ENCODE measurements around the gene PCMT1. TPM values are rescaled to one million over a fixed set of nuclear protein-coding genes. Genes with fewer than 3 reads are reported as not detected.

PCMT1 gene
- polyA plus RNA-seq, 6 donors from 2014 or later = 115 to 157 (median 125) TPM

DNA sequence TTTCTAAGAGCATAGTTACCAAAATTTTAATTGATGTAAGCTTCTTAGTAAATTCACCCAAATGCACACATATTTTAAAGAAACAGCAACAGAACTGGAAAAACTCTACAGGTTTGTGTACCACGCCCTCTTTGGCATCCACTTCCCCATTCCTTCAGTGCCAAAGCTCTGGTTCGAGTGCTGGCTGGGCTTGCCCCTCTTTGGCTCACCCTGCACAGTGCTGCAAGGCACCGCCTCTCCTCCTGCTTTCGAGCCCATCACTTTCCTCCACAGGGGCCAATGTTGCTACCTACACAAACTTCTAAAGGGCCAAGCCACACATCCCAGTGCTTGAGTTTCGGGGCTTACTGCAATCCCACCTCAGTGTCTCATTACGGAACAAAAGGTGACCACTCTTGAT is 105.0 kb downstream of the PCMT1 start:
- DNase-seq (no peak), ATAC-seq (ENCODE audit: low read depth in 2 of 2) (no peak)
- Mint-ChIP-seq H3K4me3 (no peak overlapping the region), H3K27ac (no peak overlapping the region), H3K36me3 (no peaks in the 10 kb centered on the region), H3K27me3 (peaks cover under 1 to 15% (median 13%) of the 10 kb centered on the region in 3 donors), H3K9me3 (peaks cover 0 to 8% (median 2%) of the 10 kb centered on the region in 7 donors), H3K4me1 (peaks cover 23 to 27% (median 24%) of the 10 kb centered on the region in 3 donors)

DNA sequence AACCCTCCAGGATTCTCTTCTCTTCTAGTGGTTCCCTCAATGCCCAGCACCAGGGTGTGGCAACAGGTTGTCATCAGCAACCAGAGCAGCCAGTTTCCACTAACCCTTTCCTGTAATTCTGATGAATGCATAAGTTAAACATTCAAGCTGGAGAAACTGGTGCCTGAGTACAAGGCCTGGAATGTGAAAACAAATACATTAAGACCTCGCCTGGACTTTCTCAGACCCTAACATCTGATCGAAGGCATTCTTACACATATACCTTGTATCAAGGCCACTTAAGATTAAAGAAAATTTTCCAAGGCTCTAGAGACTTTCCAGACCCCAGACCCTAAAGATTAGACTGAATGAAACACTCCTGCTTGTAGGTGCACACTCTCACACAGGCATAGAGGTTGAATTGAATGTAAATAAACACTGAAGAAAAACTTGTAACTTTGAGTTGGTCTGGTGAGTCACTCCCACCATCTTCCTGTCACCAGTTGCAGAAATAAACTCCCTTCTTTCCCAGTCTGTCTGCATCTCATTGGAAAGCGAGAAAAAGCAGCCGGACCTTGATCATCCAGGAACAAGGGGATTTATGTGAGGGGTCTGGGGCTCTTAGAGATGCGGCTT is 105.6 kb downstream of the PCMT1 start:
- H3K27ac Mint-ChIP-seq = no peak overlapping the region
- ATAC-seq (ENCODE audit: low read depth in 2 of 2) (no peak), DNase-seq (no peak)
- peaks cover 0 to 8% (median 2%) of the 10 kb centered on the region in 7 donors for H3K9me3 Mint-ChIP-seq
- no peaks in the 10 kb centered on the region for H3K36me3 Mint-ChIP-seq
- peak overlapping the region in 1 of 8 donors; percentile 29 for H3K4me3 Mint-ChIP-seq
- peaks cover 23 to 27% (median 24%) of the 10 kb centered on the region in 3 donors for H3K4me1 Mint-ChIP-seq
- peaks cover 6 to 15% (median 13%) of the 10 kb centered on the region in 3 donors for H3K27me3 Mint-ChIP-seq

- H3K4me3 Mint-ChIP-seq = no peak overlapping the region
- peaks cover 0 to 8% (median 2%) of the 10 kb centered on the region in 7 donors for H3K9me3 Mint-ChIP-seq
- no peak for DNase-seq
- H3K4me1 Mint-ChIP-seq = peaks cover 23 to 27% (median 24%) of the 10 kb centered on the region in 3 donors
- no peaks in the 10 kb centered on the region for H3K36me3 Mint-ChIP-seq
- no peak overlapping the region for H3K27ac Mint-ChIP-seq
- H3K27me3 Mint-ChIP-seq = peaks cover 12 to 18% (median 16%) of the 10 kb centered on the region in 3 donors
- no peak for ATAC-seq (ENCODE audit: low read depth in 2 of 2)
Measured at GRCh38 chr6:149855741-149856140, 106.2 kb downstream of the PCMT1 start.

- no peak overlapping the region for H3K4me3 Mint-ChIP-seq
- no peak for DNase-seq
- H3K36me3 Mint-ChIP-seq = no peaks in the 10 kb centered on the region
- H3K27ac Mint-ChIP-seq = no peak overlapping the region
- H3K4me1 Mint-ChIP-seq = peaks cover 18 to 21% (median 19%) of the 10 kb centered on the region in 3 donors
- no peak for ATAC-seq (ENCODE audit: low read depth in 2 of 2)
- peaks cover 0 to 2% (median 0%) of the 10 kb centered on the region in 7 donors for H3K9me3 Mint-ChIP-seq
- peaks cover 19 to 25% (median 19%) of the 10 kb centered on the region in 3 donors for H3K27me3 Mint-ChIP-seq
Measured at GRCh38 chr6:149856256-149856994, 106.9 kb downstream of the PCMT1 start.

DNA sequence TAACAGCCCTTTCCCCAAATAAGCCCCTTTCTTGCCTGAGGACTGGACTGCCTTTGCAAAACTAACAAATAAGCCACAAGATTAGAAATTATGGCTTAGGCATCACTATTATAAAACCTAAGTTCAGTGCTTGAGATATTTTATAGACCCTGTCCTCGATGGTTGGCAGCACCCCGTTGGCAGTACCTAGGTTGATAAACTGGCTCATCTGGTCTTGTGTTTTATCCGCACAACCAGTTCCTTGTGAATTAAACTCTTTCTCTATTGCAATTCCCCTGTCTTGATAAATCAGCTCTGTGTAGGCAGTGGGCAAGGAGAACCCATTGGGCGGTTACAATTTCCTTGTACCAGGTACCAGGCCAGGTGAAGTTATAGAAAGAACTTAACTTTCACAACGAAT is 108.0 kb downstream of the PCMT1 start:
- H3K27me3 Mint-ChIP-seq = peaks cover 30 to 34% (median 30%) of the 10 kb centered on the region in 3 donors
- DNase-seq (no peak), ATAC-seq (ENCODE audit: low read depth in 2 of 2) (no peak)
- no peaks in the 10 kb centered on the region for H3K36me3 Mint-ChIP-seq
- H3K9me3 Mint-ChIP-seq = no peaks in the 10 kb centered on the region
- H3K4me1 Mint-ChIP-seq = peaks cover 8 to 10% (median 10%) of the 10 kb centered on the region in 3 donors
- H3K27ac Mint-ChIP-seq = no peak overlapping the region
- no peak overlapping the region for H3K4me3 Mint-ChIP-seq

- Mint-ChIP-seq H3K4me3 (no peak overlapping the region), H3K4me1 (peaks cover 9 to 11% (median 11%) of the 10 kb centered on the region in 3 donors), H3K27me3 (peaks cover 31 to 38% (median 36%) of the 10 kb centered on the region in 3 donors), H3K36me3 (no peaks in the 10 kb centered on the region), H3K27ac (no peak overlapping the region), H3K9me3 (no peaks in the 10 kb centered on the region)
- no peak for ATAC-seq (ENCODE audit: low read depth in 2 of 2)
- DNase-seq = no peak
Measured at GRCh38 chr6:149859368-149859767, 109.8 kb downstream of the PCMT1 start.

DNA sequence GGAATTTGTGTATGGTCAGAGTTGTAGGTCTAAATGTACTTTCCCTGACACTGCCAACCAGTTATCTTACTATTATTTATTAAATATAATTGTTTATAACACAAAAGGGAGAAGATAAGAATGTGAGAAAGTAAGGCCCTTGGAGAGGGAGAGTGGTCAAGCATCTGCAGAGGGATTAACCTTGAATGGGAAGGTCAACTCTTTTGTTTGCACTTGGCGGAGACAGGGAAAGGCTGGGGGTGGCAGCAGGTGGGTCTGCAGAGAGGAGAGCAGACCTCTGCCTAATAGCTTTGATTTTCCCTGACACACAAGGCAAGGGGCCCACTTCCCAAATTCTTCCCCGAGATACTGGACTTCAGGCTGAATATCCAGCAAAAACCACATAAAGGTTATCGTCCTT is 110.4 kb downstream of the PCMT1 start:
- Mint-ChIP-seq H3K27ac (no peak overlapping the region), H3K4me3 (no peak overlapping the region), H3K4me1 (peaks cover 6 to 11% (median 6%) of the 10 kb centered on the region in 3 donors), H3K9me3 (no peaks in the 10 kb centered on the region), H3K36me3 (no peaks in the 10 kb centered on the region), H3K27me3 (peaks cover 32 to 36% (median 33%) of the 10 kb centered on the region in 3 donors)
- ATAC-seq (ENCODE audit: low read depth in 2 of 2) (no peak), DNase-seq (no peak)

- H3K36me3 Mint-ChIP-seq = no peaks in the 10 kb centered on the region
- peaks cover 4 to 12% (median 6%) of the 10 kb centered on the region in 3 donors for H3K4me1 Mint-ChIP-seq
- DNase-seq (no peak), ATAC-seq (ENCODE audit: low read depth in 2 of 2) (no peak)
- peaks cover 31 to 38% (median 36%) of the 10 kb centered on the region in 3 donors for H3K27me3 Mint-ChIP-seq
- no peaks in the 10 kb centered on the region for H3K9me3 Mint-ChIP-seq
- no peak overlapping the region for H3K27ac Mint-ChIP-seq
- H3K4me3 Mint-ChIP-seq = no peak overlapping the region
Measured at GRCh38 chr6:149860513-149860833, 110.9 kb downstream of the PCMT1 start.

Other genes starting within 250 kb of the PCMT1 start
- gene PPIL4, start 203.7 kb upstream of the PCMT1 start, polyA plus RNA-seq (ENCODE audit: low read depth in 6 of 6) = 10 to 100 TPM; 10.4 to 16.2 (median 14.5) TPM
- gene GINM1, start 183.4 kb upstream of the PCMT1 start, polyA plus RNA-seq (ENCODE audit: low read depth in 6 of 6) = 10 to 100 TPM; 29.4 to 42.4 (median 37.9) TPM
- gene KATNA1, start 101.0 kb upstream of the PCMT1 start, polyA plus RNA-seq (ENCODE audit: low read depth in 6 of 6) = 10 to 100 TPM in 5 of 6 donors, 1 to 10 TPM in 1; 9.3 to 25.5 (median 23.4) TPM
- gene LATS1, start 31.6 kb upstream of the PCMT1 start, polyA plus RNA-seq (ENCODE audit: low read depth in 6 of 6) = 10 to 100 TPM; 12.5 to 21.4 (median 13.4) TPM
- 1 to 10 TPM in 5 of 6 donors, not detected in 1; 5.0 to 9.6 (median 5.4) TPM for gene NUP43, start 3.2 kb upstream of the PCMT1 start, polyA plus RNA-seq (ENCODE audit: low read depth in 6 of 6)
- gene LRP11, start 114.6 kb downstream of the PCMT1 start, polyA plus RNA-seq (ENCODE audit: low read depth in 6 of 6) = under 1 TPM in 2 of 6 donors, not detected in 4; 0.12 to 0.28 TPM
- gene RAET1E, start 148.4 kb downstream of the PCMT1 start, polyA plus RNA-seq (ENCODE audit: low read depth in 6 of 6) = not detected
- gene RAET1G, start 173.4 kb downstream of the PCMT1 start, polyA plus RNA-seq (ENCODE audit: low read depth in 6 of 6) = not detected
- gene ULBP2, start 192.3 kb downstream of the PCMT1 start, polyA plus RNA-seq (ENCODE audit: low read depth in 6 of 6) = not detected
- gene ULBP1, start 214.2 kb downstream of the PCMT1 start, polyA plus RNA-seq (ENCODE audit: low read depth in 6 of 6) = not detected

All from naive B cell (primary cell).